ENCODE results near the gene WDR62.

The WDR62 gene

GRCh38 chr19:36028313-36029041, 26.2 kb upstream of the WDR62 start:
- no peak for DNase-seq (ENCODE audit: low read depth in 1 of 2, low spot score in 1 of 2)
- no peaks in the 10 kb centered on the region for H3K27me3 ChIP-seq (ENCODE audit: insufficient read depth, poor library complexity, severe bottlenecking)
- TF ChIP-seq CTCF (IDR thresholded peaks at IDR 0.05; ENCODE audit: insufficient read depth, low read length): no peak
- TF ChIP-seq SPI1 (IDR thresholded peaks at IDR 0.05; ENCODE audit: borderline replicate concordance, low read depth): no peak
- no peak for TF ChIP-seq POLR2AphosphoS5 (IDR thresholded peaks at IDR 0.05; ENCODE audit: low read depth)
- no peak for TF ChIP-seq GABPA (IDR thresholded peaks at IDR 0.05; ENCODE audit: low read depth)
- H3K27ac ChIP-seq (replicated peaks): no peak overlapping the region
- no peak overlapping the region for H3K4me3 ChIP-seq (replicated peaks; ENCODE audit: insufficient read depth, low read length)

GRCh38 chr19:36030264-36031148, 24.2 kb upstream of the WDR62 start:
- no peak overlapping the region for H3K27ac ChIP-seq (replicated peaks)
- DNase-seq (ENCODE audit: low read depth in 1 of 2, low spot score in 1 of 2): no peak

GRCh38 chr19:36031308-36031707, 23.4 kb upstream of the WDR62 start:
- Histone ChIP-seq H3K27me3 (ENCODE audit: insufficient read depth, poor library complexity, severe bottlenecking) (no peaks in the 10 kb centered on the region), H3K4me3 (replicated peaks; ENCODE audit: insufficient read depth, low read length) (no peak overlapping the region), H3K27ac (replicated peaks) (no peak overlapping the region)
- no peak for DNase-seq (ENCODE audit: low read depth in 1 of 2, low spot score in 1 of 2)
- TF ChIP-seq GABPA (IDR thresholded peaks at IDR 0.05; ENCODE audit: low read depth): no peak
- no peak for TF ChIP-seq REST (IDR thresholded peaks at IDR 0.05; ENCODE audit: insufficient replicate concordance, low read depth)
- TF ChIP-seq SPI1 (IDR thresholded peaks at IDR 0.05; ENCODE audit: borderline replicate concordance, low read depth): no peak
- TF ChIP-seq CTCF (IDR thresholded peaks at IDR 0.05; ENCODE audit: insufficient read depth, low read length): no peak
- TF ChIP-seq POLR2AphosphoS5 (IDR thresholded peaks at IDR 0.05; ENCODE audit: low read depth): no peak

More at GRCh38 chr19:36030264-36031148, 24.2 kb upstream of the WDR62 start:
- H3K4me3 ChIP-seq (replicated peaks; ENCODE audit: insufficient read depth, low read length): no peak overlapping the region
- H3K27me3 ChIP-seq (ENCODE audit: insufficient read depth, poor library complexity, severe bottlenecking): no peaks in the 10 kb centered on the region
- TF ChIP-seq GABPA (IDR thresholded peaks at IDR 0.05; ENCODE audit: low read depth): no peak
- no peak for TF ChIP-seq CTCF (IDR thresholded peaks at IDR 0.05; ENCODE audit: insufficient read depth, low read length)
- no peak for TF ChIP-seq SPI1 (IDR thresholded peaks at IDR 0.05; ENCODE audit: borderline replicate concordance, low read depth)
- no peak for TF ChIP-seq REST (IDR thresholded peaks at IDR 0.05; ENCODE audit: insufficient replicate concordance, low read depth)
- TF ChIP-seq POLR2AphosphoS5 (IDR thresholded peaks at IDR 0.05; ENCODE audit: low read depth): no peak
